Measurements from ENCODE around the gene LARGE1.

LARGE1 gene

GRCh38 chr22:33853200-33854097 is 66.8 kb downstream of the LARGE1 start:
- DNase-seq (ENCODE audit: low spot score): peak; percentile 6

- DNase-seq (ENCODE audit: low spot score): no peak
These were observed 68.4 kb downstream of the LARGE1 start for GRCh38 chr22:33851821-33852384.

GRCh38 chr22:33851240-33851639 is 69.0 kb downstream of the LARGE1 start:
- no peak for DNase-seq (ENCODE audit: low spot score)

- no peak for DNase-seq (ENCODE audit: low spot score)
These were observed 69.6 kb downstream of the LARGE1 start for GRCh38 chr22:33850724-33851123.

DNA sequence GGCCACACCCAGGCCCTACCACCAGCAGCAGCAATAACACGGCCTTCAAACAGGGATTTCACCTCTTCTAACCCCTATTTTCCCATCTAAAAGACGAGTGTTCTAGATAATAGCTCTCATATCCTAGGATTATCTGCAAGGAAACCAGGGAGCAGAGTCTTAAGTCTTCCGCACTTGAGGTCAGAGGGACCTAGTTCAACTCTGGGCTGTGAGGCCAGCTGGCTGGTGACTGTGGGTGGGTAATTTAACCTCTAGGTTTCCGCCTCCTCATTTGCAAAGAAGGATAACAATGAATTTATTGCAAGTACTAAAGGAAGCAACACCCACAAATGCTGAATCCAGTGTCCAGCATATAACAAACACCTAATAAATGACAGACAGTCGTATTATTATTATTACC is 70.1 kb downstream of the LARGE1 start:
- no peak for DNase-seq (ENCODE audit: low spot score)

DNA sequence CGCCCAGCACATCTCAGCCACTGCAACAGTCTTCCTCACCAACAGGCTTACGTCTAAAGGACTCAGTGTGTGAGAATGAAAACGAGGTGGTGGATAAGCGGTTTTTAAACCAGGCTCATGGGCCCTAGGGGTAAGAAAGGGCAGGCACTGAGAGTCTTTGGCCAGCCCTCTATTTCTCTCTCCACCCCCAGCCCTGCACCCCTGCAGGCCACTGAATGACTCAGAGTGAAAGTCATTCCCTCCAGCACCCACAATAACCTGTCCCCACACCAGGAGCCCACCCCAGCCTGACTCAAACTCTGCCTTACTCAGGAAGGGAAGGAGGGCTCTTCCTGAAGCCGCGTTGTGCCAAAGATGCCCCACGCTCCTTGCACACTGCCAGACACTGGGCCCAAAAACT is 72.0 kb downstream of the LARGE1 start:
- no peak for DNase-seq (ENCODE audit: low spot score)

GRCh38 chr22:33844273-33844672 is 76.0 kb downstream of the LARGE1 start:
- DNase-seq (ENCODE audit: low spot score): no peak

- DNase-seq (ENCODE audit: low spot score): no peak
These were observed 77.7 kb downstream of the LARGE1 start for GRCh38 chr22:33842421-33843094.

- DNase-seq (ENCODE audit: low spot score): no peak
These were observed 78.3 kb downstream of the LARGE1 start for GRCh38 chr22:33842006-33842354.

GRCh38 chr22:33841281-33842005 is 78.8 kb downstream of the LARGE1 start:
- DNase-seq (ENCODE audit: low spot score): no peak

DNA sequence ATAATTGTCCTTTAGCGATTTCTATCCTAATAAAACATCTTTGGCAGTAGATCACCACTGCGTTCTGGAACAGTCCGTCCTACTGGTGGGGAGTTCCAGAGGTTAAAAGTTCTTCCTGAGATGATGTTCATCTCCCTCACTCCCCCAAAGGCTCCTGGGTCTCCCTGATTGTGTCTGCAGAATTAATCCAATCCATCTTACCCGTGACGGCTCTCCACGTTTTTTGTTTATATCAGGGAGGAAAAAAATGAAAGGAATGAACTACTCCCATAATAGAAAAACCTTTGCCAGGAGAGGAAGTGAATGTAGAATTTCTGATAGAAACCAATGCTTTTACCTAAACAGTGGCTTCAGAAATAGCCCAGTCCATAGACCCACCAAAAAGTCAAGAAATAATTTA is 81.6 kb downstream of the LARGE1 start:
- DNase-seq (ENCODE audit: low spot score): no peak

DNA sequence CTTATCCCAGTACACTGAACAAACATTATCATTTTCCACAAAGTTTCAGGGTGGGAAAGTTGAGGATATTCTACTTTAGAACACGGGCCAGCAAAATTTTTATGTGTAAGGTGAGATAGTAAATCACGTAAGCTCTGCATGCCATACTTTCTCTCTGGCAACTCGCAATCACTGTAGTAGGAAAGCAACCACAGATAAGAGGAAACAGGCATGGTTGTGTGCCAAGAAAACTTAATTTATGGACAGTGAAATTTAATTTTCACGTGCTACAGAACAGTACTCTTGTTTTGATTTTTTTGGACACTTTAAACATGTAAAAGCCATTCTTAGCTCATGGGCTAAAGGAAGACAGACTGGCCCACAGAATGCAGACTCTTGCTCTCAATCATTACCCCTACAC is 82.5 kb downstream of the LARGE1 start:
- no peak for DNase-seq (ENCODE audit: low spot score)

DNA sequence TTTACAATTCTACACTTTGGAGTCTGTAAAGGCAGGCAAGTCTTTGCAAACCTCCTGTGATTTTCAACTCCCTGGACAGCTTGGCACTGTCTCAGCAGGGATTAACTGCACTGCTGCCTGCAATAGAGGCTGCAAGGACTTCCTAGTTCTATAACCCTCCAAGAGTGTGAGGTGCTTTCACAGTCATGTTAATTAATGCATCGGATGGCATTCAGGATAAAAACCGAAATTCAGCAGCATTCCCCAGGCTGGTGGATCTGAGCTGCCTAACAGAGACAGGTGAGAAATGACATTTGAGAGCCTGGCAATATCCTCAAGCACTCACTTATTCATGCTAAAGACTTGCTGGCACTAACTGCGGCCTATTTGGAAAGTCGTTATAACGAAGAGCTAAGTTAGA is 85.0 kb downstream of the LARGE1 start:
- DNase-seq (ENCODE audit: low spot score): no peak

DNA sequence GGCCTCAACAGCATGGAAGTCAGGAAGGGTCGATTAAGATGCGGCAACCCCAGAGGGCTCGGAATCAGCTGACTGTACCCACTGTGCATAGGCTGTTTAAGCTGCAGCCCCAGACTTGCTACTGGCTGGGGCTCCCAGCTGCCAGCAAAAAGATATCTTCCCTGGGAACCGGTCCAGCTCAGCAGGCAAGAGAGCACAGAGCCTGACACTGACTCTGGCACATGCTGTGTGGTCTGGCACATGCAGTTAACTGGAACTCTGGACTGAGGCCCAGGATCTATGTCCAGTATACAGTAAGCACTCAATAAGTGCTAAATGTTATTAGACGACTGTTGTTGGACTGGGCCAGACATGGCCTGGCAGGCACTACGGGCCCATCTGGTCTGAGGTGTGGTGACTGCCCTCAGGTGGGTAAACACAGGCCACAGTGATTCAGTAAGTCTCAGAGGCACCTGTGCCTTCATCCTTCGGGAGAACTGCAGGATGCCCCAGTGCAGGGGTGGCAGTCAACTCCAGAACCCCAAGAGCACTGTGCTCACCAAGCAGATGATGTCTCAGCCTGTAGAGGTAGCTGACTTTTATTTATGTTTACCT is 87.6 kb downstream of the LARGE1 start:
- DNase-seq (ENCODE audit: low spot score): no peak

DNA sequence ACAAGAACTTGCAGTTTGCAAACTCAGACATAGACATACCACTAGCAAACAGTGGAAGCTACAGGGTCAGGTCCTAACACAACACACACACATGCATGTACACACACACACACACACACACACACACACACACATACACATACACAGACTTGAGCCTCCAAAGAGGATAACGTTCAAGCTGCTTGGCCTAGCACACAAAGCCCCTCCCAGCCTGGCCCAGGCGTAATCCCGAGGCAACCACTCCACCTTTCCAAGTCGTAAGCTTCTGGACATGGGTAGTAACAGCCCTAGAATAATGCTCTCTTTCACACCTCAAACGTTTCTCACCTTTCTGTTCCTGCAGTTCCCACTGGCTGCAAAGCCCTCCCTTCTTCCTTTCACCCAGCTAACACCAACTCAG is 88.6 kb downstream of the LARGE1 start:
- DNase-seq (ENCODE audit: low spot score): no peak

GRCh38 chr22:33831207-33831606 is 89.1 kb downstream of the LARGE1 start:
- DNase-seq (ENCODE audit: low spot score): no peak

DNA sequence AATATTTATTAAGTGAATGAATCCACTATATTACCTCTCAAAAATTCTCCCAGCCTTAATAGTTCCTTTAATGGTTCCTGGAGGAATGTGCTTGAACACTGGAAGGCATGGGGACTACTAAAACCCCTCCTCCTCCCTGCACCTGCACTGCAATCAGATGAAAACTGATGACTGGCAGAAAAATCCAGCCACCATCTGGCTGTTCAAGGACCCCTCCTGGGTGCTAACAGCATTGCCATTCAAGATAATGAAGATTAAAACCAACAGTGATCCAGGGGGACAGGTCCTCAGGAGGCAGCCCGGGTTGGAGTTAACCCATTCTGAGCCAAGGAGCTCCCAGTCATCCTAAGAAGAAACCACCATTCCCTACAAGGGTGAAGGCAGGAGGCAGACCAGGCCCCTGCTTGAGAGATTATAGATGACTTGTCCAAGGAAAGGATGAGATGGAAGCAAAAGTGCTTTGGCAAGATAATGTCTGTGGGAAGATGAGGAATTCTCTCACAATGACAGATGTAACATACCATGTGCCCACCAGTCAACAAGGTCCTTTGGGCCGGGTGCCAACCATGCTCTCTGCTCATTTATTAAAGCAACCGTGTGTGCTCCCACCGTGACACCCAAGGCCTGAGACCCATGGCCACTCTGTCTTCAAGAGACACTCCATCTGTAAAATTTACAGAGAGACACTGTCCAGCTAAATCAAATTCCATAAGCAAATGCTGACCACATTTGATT is 90.6 kb downstream of the LARGE1 start:
- no peak for DNase-seq (ENCODE audit: low spot score)

- no peak for DNase-seq (ENCODE audit: low spot score)
These were observed 92.0 kb downstream of the LARGE1 start for GRCh38 chr22:33828302-33828701.

- DNase-seq (ENCODE audit: low spot score): no peak
These were observed 94.5 kb downstream of the LARGE1 start for GRCh38 chr22:33825761-33826160.

DNA sequence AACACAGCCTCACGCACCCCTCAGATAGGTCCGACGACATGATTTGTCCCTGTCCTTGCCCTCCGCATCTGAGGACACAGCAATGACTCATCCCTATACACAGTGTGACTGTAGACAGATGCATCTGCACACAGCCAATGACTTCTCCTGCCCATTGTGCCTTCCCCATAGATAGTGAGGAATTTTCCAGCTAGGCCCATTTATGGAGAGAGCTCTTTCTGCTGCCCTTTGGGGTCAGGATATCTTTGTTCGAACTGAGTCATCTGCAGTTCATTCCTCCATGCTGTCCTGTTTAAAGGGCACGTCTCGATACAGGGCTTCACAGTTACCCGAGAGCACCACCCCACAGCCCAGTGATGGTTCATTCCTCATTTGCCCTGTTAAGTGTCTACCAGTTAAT is 96.7 kb downstream of the LARGE1 start:
- DNase-seq (ENCODE audit: low spot score): no peak

DNA sequence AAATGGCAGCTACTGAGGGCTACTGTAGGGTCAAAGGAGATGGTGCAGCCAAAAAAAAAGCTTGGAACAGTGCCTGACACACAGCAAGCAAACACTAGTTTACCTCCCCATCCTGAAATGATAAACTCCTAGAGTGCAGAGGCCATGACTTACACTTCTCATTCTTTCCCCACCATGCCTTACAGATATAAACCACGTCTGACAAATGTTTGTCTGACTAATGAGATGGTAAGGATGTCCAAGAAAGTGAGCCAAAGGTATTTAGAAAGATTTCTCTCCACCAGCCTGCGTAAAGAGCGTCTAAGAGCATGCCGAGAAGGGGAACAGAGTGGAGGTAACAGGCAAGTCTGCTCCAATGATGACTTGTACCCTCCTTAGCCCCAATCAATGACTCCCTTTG is 99.0 kb downstream of the LARGE1 start:
- no peak for DNase-seq (ENCODE audit: low spot score)

- no peak for DNase-seq (ENCODE audit: low spot score)
These were observed 100.5 kb downstream of the LARGE1 start for GRCh38 chr22:33819743-33820142.

Measured in CD4-positive, alpha-beta T cell treated with Interleukin-2 at 100 ng/mL for 4 hours (primary cell).